Ovary (tissue), 3 donors: Measurements from ENCODE around the gene DGUOK.

Source experiments
- EP300 ChIP-seq: sonication (generic); formaldehyde crosslinking; IDR thresholded peaks from one replicate; pipeline ENCODE4 v1.6.1; 2017; ENCODE audit warnings: antibody characterized with exemption
- POLR2A ChIP-seq: fragments of 450-650 bp; IDR thresholded peaks from one replicate; pipeline ENCODE4 v1.6.1; 2017; ENCODE audit warnings: antibody characterized with exemption, mild to moderate bottlenecking, moderate library complexity
- TF ChIP-seq, protein P1 (sequence below), 3 donors: fragments of 450-650 bp in 2 of 3; fragments of 200-600 bp in 1 of 3; IDR thresholded peaks; one replicate each; pipeline versions ENCODE4 v1.5.1 to v1.8.0; 2016 to 2022; ENCODE audit warnings: antibody characterized with exemption in 3 of 3, mild to moderate bottlenecking in 1 of 3
- donor health status: DM: no; HTN: no; CAD: no.

DNA sequence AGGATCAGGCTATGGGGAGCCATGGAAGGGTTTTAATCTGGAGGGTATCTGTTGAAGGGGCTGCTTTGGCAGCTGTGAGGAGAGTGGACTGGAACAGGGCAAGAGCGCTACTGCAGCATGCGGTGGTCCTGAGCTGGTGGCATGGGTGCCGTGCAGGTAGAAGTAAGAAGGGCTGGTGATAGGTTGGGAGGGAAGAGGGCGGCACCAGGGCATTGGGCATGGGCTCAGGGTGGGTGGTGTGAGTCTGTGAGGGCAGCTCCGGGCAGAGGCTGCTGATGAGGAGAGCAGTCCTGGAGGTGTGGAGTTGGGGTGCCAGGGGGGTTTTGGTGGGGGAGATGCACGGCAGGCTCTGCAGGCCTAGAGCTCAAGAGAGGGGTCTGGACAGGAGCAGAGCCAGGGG lies 31.8 kb upstream of the DGUOK start:
- no peak for TF ChIP-seq POLR2A
- TF ChIP-seq, protein P1, sequence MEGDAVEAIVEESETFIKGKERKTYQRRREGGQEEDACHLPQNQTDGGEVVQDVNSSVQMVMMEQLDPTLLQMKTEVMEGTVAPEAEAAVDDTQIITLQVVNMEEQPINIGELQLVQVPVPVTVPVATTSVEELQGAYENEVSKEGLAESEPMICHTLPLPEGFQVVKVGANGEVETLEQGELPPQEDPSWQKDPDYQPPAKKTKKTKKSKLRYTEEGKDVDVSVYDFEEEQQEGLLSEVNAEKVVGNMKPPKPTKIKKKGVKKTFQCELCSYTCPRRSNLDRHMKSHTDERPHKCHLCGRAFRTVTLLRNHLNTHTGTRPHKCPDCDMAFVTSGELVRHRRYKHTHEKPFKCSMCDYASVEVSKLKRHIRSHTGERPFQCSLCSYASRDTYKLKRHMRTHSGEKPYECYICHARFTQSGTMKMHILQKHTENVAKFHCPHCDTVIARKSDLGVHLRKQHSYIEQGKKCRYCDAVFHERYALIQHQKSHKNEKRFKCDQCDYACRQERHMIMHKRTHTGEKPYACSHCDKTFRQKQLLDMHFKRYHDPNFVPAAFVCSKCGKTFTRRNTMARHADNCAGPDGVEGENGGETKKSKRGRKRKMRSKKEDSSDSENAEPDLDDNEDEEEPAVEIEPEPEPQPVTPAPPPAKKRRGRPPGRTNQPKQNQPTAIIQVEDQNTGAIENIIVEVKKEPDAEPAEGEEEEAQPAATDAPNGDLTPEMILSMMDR (IDR thresholded peaks at IDR 0.05): no peak
- TF ChIP-seq EP300: no peak
